HEK293T (cell line): Measurements from ENCODE around the gene MRPL27.

Experiments
- BHLHE40 ChIP-seq: fragments of 450-650 bp; IDR thresholded peaks from 2 replicates; pipeline ENCODE4 v1.6.1; 2016; ENCODE audit warnings: mild to moderate bottlenecking, moderate library complexity, borderline replicate concordance
- CTBP1 ChIP-seq: fragments of 450-650 bp; IDR thresholded peaks from 2 replicates; pipeline ENCODE4 v1.6.1; 2016; ENCODE audit warnings: borderline replicate concordance
- ELF4 ChIP-seq: fragments of 450-650 bp; IDR thresholded peaks from 2 replicates; pipeline ENCODE4 v1.6.1; 2017; ENCODE audit warnings: antibody characterized with exemption
- FOXA1 ChIP-seq: fragments of 450-650 bp; IDR thresholded peaks from 2 replicates; pipeline ENCODE4 v1.6.1; 2016; ENCODE audit warnings: mild to moderate bottlenecking
- FOXK2 ChIP-seq: fragments of 450-650 bp; IDR thresholded peaks from 2 replicates; pipeline ENCODE4 v1.6.1; 2016; ENCODE audit warnings: mild to moderate bottlenecking
- FOXM1 ChIP-seq: fragments of 450-650 bp; IDR thresholded peaks from 2 replicates; pipeline ENCODE4 v1.6.1; 2017; ENCODE audit warnings: mild to moderate bottlenecking, borderline replicate concordance
- HDGF ChIP-seq: fragments of 450-650 bp; IDR thresholded peaks from 2 replicates; pipeline ENCODE4 v1.6.1; 2017; ENCODE audit warnings: antibody characterized with exemption, borderline replicate concordance
- LEF1 ChIP-seq: fragments of 450-650 bp; IDR thresholded peaks from 2 replicates; pipeline ENCODE4 v1.6.1; 2017; ENCODE audit warnings: mild to moderate bottlenecking, borderline replicate concordance
- NFRKB ChIP-seq: fragments of 450-650 bp; IDR thresholded peaks from 2 replicates; pipeline ENCODE4 v1.6.1; 2016; ENCODE audit warnings: mild to moderate bottlenecking, moderate library complexity
- PKNOX1 ChIP-seq: fragments of 450-650 bp; IDR thresholded peaks from 2 replicates; pipeline ENCODE4 v1.6.1; 2016
- SP1 ChIP-seq: fragments of 450-650 bp; IDR thresholded peaks from 2 replicates; pipeline ENCODE4 v1.6.1; 2017
- SUZ12 ChIP-seq: fragments of 450-650 bp; IDR thresholded peaks from 2 replicates; pipeline ENCODE4 v1.6.1; 2016; ENCODE audit warnings: mild to moderate bottlenecking
- TARDBP ChIP-seq: fragments of 450-650 bp; IDR thresholded peaks from 2 replicates; pipeline ENCODE4 v1.6.1; 2016
- ZNF384 ChIP-seq: fragments of 450-650 bp; IDR thresholded peaks from 2 replicates; pipeline ENCODE4 v1.6.1; 2016

GRCh38 chr17:50393700-50394099 is 20.7 kb upstream of the MRPL27 start:
- TF ChIP-seq FOXK2 (no peak), SP1 (no peak), SUZ12 (no peak), BHLHE40 (no peak), FOXM1 (no peak), NFRKB (no peak), HDGF (no peak), TARDBP (no peak), LEF1 (no peak), ELF4 (no peak), PKNOX1 (no peak), FOXA1 (no peak), ZNF384 (no peak), CTBP1 (no peak)
